Caco-2 (cell line): ENCODE measurements around the gene ZNF133. TPM values are rescaled to one million over a fixed set of nuclear protein-coding genes. Genes with fewer than 3 reads are reported as not detected.

Experiments
- BruUV-seq: library from RNA; stranded (reverse); fragments of 400-500 nt; replicated peaks from 2 replicates; lab custom pipeline; 2021; lab: Mats Ljungman, UMichigan
- CTCF ChIA-PET: fragments of 300-600 bp; sonication (Branson Sonifier 250); formaldehyde crosslinking; loops from one replicate; lab custom pipeline; 2022; ENCODE audit warnings: antibody characterized with exemption; lab: Charles Lee
- POLR2A ChIA-PET: fragments of 300-600 bp; sonication (Branson Sonifier 250); formaldehyde crosslinking; loops from one replicate; lab custom pipeline; 2022; ENCODE audit warnings: antibody characterized with exemption; lab: Charles Lee
- DNase-seq, 2 experiments: peaks; one replicate each; pipeline versions ENCODE4 v3.0.0 to v3.0.0-alpha.2; 2020 to 2022
- H3K27me3 ChIP-seq: replicated peaks from 2 replicates; pipeline ENCODE4 v1.6.0; 2011; ENCODE audit warnings: low read length; ENCODE audit not compliant: control insufficient read depth, insufficient read depth
- H3K36me3 ChIP-seq: 2 replicates; pipeline ENCODE4 v1.5.1; 2011; ENCODE audit warnings: low read length; ENCODE audit not compliant: control insufficient read depth, insufficient read depth
- H3K4me1 ChIP-seq: fragments of 250-450 bp; sonication (Bioruptor Pico); 2 replicates; pipeline ENCODE4 v1.5.1; 2020; ENCODE audit warnings: mild to moderate bottlenecking
- H3K4me3 ChIP-seq: 2 replicates; pipeline ENCODE4 v1.5.1; 2011; ENCODE audit warnings: low read depth, mild to moderate bottlenecking, control low read depth, low read length
- H3K9me3 ChIP-seq: fragments of 250-450 bp; sonication (Bioruptor Pico); 2 replicates; pipeline ENCODE4 v1.5.1; 2020; ENCODE audit warnings: mild to moderate bottlenecking, moderate library complexity
- H3K27ac Mint-ChIP-seq: one replicate; pipeline ENCODE4 v1.8.0; 2022; ENCODE audit warnings: mixed read lengths; ENCODE audit not compliant: unreplicated experiment
- H3K27me3 Mint-ChIP-seq: one replicate; pipeline ENCODE4 v1.8.0; 2022; ENCODE audit warnings: mixed read lengths; ENCODE audit not compliant: insufficient read depth, unreplicated experiment
- H3K36me3 Mint-ChIP-seq: one replicate; pipeline ENCODE4 v1.8.0; 2022; ENCODE audit warnings: mild to moderate bottlenecking, mixed read lengths; ENCODE audit not compliant: insufficient read depth, unreplicated experiment
- H3K4me1 Mint-ChIP-seq: one replicate; pipeline ENCODE4 v1.8.0; 2022; ENCODE audit warnings: low read depth, mixed read lengths; ENCODE audit not compliant: unreplicated experiment
- H3K4me3 Mint-ChIP-seq: one replicate; pipeline ENCODE4 v1.8.0; 2022; ENCODE audit warnings: mild to moderate bottlenecking, moderate library complexity, mixed read lengths; ENCODE audit not compliant: unreplicated experiment
- H3K9me3 Mint-ChIP-seq: one replicate; pipeline ENCODE4 v1.8.0; 2022; ENCODE audit warnings: mixed read lengths; ENCODE audit not compliant: unreplicated experiment
- CTCF ChIP-seq, 2 experiments: fragments of 200-600 bp in 1 of 2; IDR thresholded peaks; 1 replicate in 1 of 2; 2 replicates in 1 of 2; pipeline versions ENCODE4 v1.5.1 to v1.8.0; 2011 to 2022; ENCODE audit warnings: antibody characterized with exemption in 1 of 2, control low read depth in 1 of 2, inconsistent platforms in 1 of 2, low read depth in 1 of 2, low read length in 1 of 2, mild to moderate bottlenecking in 1 of 2, moderate library complexity in 1 of 2; ENCODE audit not compliant: insufficient read depth in 1 of 2, severe bottlenecking in 1 of 2, unreplicated experiment in 1 of 2
- intact Hi-C: fragments of 100-400 bp; cut with micrococcal nuclease; formaldehyde crosslinking; loops from one replicate; pipeline ENCODE4 v1.10.0; 2022; ENCODE audit not compliant: unreplicated experiment
- total RNA-seq: library from RNA; stranded (reverse); gene quantifications from 2 replicates; pipeline ENCODE4 v1.2.3, GENCODE V29; 2022

ZNF133 gene
- total RNA-seq, 1 experiment from 2014 or later = 14.8 TPM

DNA sequence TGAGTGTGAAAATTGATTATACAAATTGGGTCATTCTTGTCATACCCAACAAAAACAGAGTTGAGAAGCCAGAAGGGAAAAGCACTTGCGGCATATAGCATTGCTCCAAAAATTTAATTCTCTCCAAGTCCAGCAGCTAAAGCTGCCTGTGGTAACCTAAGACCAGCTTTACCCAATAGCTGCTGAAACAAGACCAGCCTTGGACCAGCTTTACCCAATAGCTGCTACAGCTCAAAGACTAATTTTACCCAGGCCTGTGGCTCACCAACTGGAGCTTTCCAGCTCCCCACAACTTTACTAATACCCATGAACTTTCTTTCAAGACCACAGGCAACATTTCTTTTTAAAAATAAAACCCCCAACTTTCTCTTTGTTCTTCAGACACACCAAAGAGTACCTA is 32.8 kb upstream of the ZNF133 start:
- intact Hi-C loops = no loop called here
- H3K4me3 Mint-ChIP-seq = no peak overlapping the region

DNA sequence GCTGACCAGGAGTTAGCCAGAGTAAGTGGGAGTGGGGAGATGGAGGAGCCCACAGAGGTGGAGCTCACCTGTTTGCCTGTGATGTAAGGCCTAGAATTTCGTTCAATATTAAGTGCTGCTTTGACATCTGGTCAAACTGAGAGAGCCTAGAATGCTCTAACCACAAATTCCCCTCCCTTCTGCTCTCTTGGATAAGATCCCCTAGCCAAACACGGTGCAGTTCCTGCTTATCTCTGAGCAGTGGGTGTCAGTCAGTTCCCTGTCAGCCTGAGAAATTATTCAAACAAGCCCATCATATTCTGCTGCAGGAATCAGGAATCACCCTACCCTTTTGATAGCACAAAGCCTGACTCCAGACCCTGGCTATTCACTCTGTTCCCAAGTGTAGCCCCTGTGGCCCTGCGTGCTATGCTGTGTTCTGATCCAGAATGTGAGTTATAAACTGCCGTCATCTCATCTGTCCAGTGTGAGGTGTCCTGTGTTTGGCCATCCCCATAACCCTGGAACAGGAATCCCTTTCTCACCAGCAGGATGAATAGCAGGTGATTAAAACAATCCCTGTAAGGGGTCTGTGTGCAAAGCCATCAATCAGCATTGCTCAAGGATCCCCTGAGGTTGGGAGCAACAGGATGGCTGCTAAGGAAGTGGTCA is 31.8 kb upstream of the ZNF133 start:
- H3K4me1 ChIP-seq = peaks cover 4% of the 10 kb centered on the region; the same call in 1 of the 2 replicates
- intact Hi-C loops = no loop called here
- Mint-ChIP-seq H3K36me3 (no peaks in the 10 kb centered on the region), H3K4me3 (no peak overlapping the region), H3K27ac (no peak overlapping the region), H3K4me1 (peaks cover 17% of the 10 kb centered on the region), H3K27me3 (no peaks in the 10 kb centered on the region), H3K9me3 (no peaks in the 10 kb centered on the region)
- H3K4me3 ChIP-seq = no peak overlapping the region
- H3K36me3 ChIP-seq = no peaks in the 10 kb centered on the region
- no peaks in the 10 kb centered on the region for H3K27me3 ChIP-seq
- no peaks in the 10 kb centered on the region for H3K9me3 ChIP-seq
- no TSS peak for BruUV-seq
- no peak for DNase-seq
- POLR2A ChIA-PET = no interaction called here
- no peak for TF ChIP-seq CTCF (IDR thresholded peaks at IDR 0.05; ENCODE audit: insufficient read depth in 1 of 2, low read depth in 1 of 2, low read length in 1 of 2, severe bottlenecking in 1 of 2, unreplicated experiment in 1 of 2)
- CTCF ChIA-PET = interaction anchor here (0.6 kb wide), 1 partner anchor 66 kb away, joined by 4 read pairs; no protein-coding TSS in a partner anchor

More for the DNA sequence above, 32.8 kb upstream of the ZNF133 start:
- no peaks in the 10 kb centered on the region for H3K27me3 Mint-ChIP-seq
- H3K27ac Mint-ChIP-seq = no peak overlapping the region
- POLR2A ChIA-PET = no interaction called here
- Histone ChIP-seq H3K4me3 (no peak overlapping the region), H3K4me1 (peaks cover 4% of the 10 kb centered on the region; the same call in 1 of the 2 replicates), H3K36me3 (no peaks in the 10 kb centered on the region), H3K27me3 (no peaks in the 10 kb centered on the region), H3K9me3 (no peaks in the 10 kb centered on the region)
- no peak for DNase-seq
- TF ChIP-seq CTCF (IDR thresholded peaks at IDR 0.05; ENCODE audit: insufficient read depth in 1 of 2, low read depth in 1 of 2, low read length in 1 of 2, severe bottlenecking in 1 of 2, unreplicated experiment in 1 of 2) = no peak
- CTCF ChIA-PET = no interaction called here
- H3K36me3 Mint-ChIP-seq = no peaks in the 10 kb centered on the region
- H3K9me3 Mint-ChIP-seq = no peaks in the 10 kb centered on the region
- no TSS peak for BruUV-seq
- peaks cover 17% of the 10 kb centered on the region for H3K4me1 Mint-ChIP-seq

DNA sequence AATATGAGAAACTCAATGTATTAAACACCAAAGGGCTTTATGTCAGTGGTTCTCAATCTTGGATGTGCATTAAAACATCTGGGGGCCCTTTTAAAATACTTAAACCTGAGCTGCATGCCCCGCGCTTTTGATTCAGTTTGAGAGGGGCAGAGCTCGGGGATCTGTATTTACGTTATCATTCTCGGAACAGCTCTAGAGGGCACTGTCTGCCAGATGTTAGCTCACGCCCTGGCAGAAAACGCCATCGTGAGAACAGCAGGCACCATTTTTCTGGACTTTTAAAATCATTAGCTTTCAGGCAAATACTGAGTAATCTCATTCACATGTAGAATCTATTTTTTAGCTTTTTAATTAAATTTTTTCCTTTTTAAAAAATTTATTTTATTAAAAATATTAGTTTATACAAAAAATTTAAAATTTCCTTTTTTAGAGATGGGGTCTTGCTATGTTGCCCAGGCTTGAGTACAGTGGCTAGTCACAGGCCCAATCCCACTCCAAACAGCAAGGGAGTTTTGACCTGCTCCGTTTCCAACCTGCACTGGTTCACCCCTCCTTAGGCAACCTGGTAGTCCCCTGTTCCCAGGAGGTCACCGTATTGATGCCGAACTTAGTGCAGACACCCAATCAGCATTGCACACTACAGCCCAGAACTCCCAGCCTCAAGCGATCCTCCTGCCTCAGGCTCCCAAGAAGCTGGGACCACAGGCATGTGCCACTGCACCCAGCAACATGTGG is 30.0 kb upstream of the ZNF133 start:
- no TSS peak for BruUV-seq
- intact Hi-C loops = no loop called here
- CTCF ChIA-PET = no interaction called here

More for the DNA sequence above, 30.0 kb upstream of the ZNF133 start:
- Mint-ChIP-seq H3K27ac (no peak overlapping the region), H3K9me3 (no peaks in the 10 kb centered on the region), H3K36me3 (no peaks in the 10 kb centered on the region), H3K4me1 (peaks cover 18% of the 10 kb centered on the region), H3K27me3 (no peaks in the 10 kb centered on the region), H3K4me3 (no peak overlapping the region)
- Histone ChIP-seq H3K4me3 (no peak overlapping the region), H3K27me3 (no peaks in the 10 kb centered on the region), H3K36me3 (no peaks in the 10 kb centered on the region), H3K4me1 (peaks cover 11% of the 10 kb centered on the region), H3K9me3 (no peaks in the 10 kb centered on the region)
- no peak for DNase-seq
- no peak for TF ChIP-seq CTCF (IDR thresholded peaks at IDR 0.05; ENCODE audit: insufficient read depth in 1 of 2, low read depth in 1 of 2, low read length in 1 of 2, severe bottlenecking in 1 of 2, unreplicated experiment in 1 of 2)
- POLR2A ChIA-PET = no interaction called here
